Choroid plexus epithelial cell (primary cell): Measurements from ENCODE around the gene C2CD4C.
"Not testable (repeated sequence)": the region's sequence is repeated elsewhere in the genome, so short reads cannot be mapped to it uniquely, and the experiment has no call there.

ENCODE experiments used
- DNase-seq: peaks from one replicate; pipeline ENCODE4 v3.0.0-alpha.2; 2010; ENCODE audit warnings: low read depth
- H3K4me3 ChIP-seq: 2 replicates; pipeline ENCODE4 v1.5.1; 2011; ENCODE audit warnings: low read depth, mild to moderate bottlenecking, control low read depth, low read length, moderate library complexity
- CTCF ChIP-seq: conservative IDR thresholded peaks from 2 replicates; pipeline ENCODE4 v1.5.1; 2011; ENCODE audit warnings: low read depth, mild to moderate bottlenecking, control low read depth, inconsistent platforms, low read length, moderate library complexity

The C2CD4C gene

GRCh38 chr19:364496-365287 is 44.3 kb downstream of the C2CD4C start:
- H3K4me3 ChIP-seq, result no peak overlapping the region
- no peak for TF ChIP-seq CTCF

GRCh38 chr19:362683-363082 is 46.3 kb downstream of the C2CD4C start:
- no peak for TF ChIP-seq CTCF
- no peak for DNase-seq
- no peak overlapping the region for H3K4me3 ChIP-seq

More at GRCh38 chr19:364496-365287, 44.3 kb downstream of the C2CD4C start:
- DNase-seq, result no peak

GRCh38 chr19:362154-362553 is 46.8 kb downstream of the C2CD4C start:
- no peak for DNase-seq
- H3K4me3 ChIP-seq, result no peak overlapping the region
- TF ChIP-seq CTCF, result no peak

- no peak for DNase-seq
- H3K4me3 ChIP-seq, result no peak overlapping the region
- no peak for TF ChIP-seq CTCF
Measured at GRCh38 chr19:359653-359925, 49.4 kb downstream of the C2CD4C start.

GRCh38 chr19:355536-355935 is 53.4 kb downstream of the C2CD4C start:
- H3K4me3 ChIP-seq, DNase-seq: not testable (repeated sequence)
